SK-N-SH (cell line): Measurements from ENCODE around the gene SPINK4. TPM values are rescaled to one million over a fixed set of nuclear protein-coding genes. Genes with fewer than 3 reads are reported as not detected.
A peak's percentile ranks its signal among the peaks of the same experiment; 100 is the strongest.

Experiments used
- CTCF ChIA-PET: fragments of 300-600, 350-600 bp; formaldehyde crosslinking; extraction: SDS; loops from one replicate; lab custom pipeline; 2021; lab: Yijun Ruan, JAX
- POLR2A ChIA-PET: fragments of 350-600 bp; sonication (Branson Sonifier 250); formaldehyde crosslinking; extraction: SDS; loops from one replicate; lab custom pipeline; 2020; ENCODE audit warnings: antibody characterized with exemption, inconsistent platforms; lab: Yijun Ruan, JAX
- DNase-seq: peaks from one replicate; pipeline ENCODE4 v3.0.0; 2012
- H2AFZ ChIP-seq: fragments of 200-600 bp; sonication (generic); 2 replicates; pipeline ENCODE4 v1.8.1; 2016; ENCODE audit warnings: antibody characterized with exemption, mild to moderate bottlenecking, low read depth
- H3F3A ChIP-seq: fragments of 200-600 bp; sonication (generic); replicated peaks from 2 replicates; pipeline ENCODE3; 2016; ENCODE audit warnings: antibody characterized with exemption, mild to moderate bottlenecking; ENCODE audit not compliant: insufficient read depth
- H3K27ac ChIP-seq, 2 experiments: fragments of 200-500 bp in 1 of 2; fragments of 200-600 bp in 1 of 2; sonication (Bioruptor generic) in 1 of 2; sonication (generic), shearing (Covaris generic) in 1 of 2; 2 replicates each; pipeline versions ENCODE4 v1.5.1 to v1.6.1; 2014 to 2016; ENCODE audit warnings: low read depth in 2 of 2, inconsistent platforms in 1 of 2, low read length in 1 of 2, mild to moderate bottlenecking in 1 of 2, mixed read lengths in 1 of 2
- H3K27me3 ChIP-seq: fragments of 200-600 bp; sonication (generic), shearing (Covaris generic); 2 replicates; pipeline ENCODE4 v1.6.1; 2016; ENCODE audit warnings: mixed run types; ENCODE audit not compliant: insufficient read depth
- H3K36me3 ChIP-seq, 2 experiments: fragments of 200-500 bp in 1 of 2; fragments of 200-600 bp in 1 of 2; sonication (Bioruptor generic) in 1 of 2; sonication (generic) in 1 of 2; replicated peaks in 1 of 2; 2 replicates each; pipeline versions ENCODE3 to v1.5.1; 2014 to 2016; ENCODE audit warnings: low read length in 1 of 2, mild to moderate bottlenecking in 1 of 2; ENCODE audit not compliant: insufficient read depth in 2 of 2, control insufficient read depth in 1 of 2
- H3K4me1 ChIP-seq, 2 experiments: fragments of 200-500 bp in 1 of 2; fragments of 200-600 bp in 1 of 2; sonication (Bioruptor generic) in 1 of 2; sonication (generic), shearing (Covaris generic) in 1 of 2; 2 replicates each; pipeline versions ENCODE4 v1.5.1 to v1.6.1; 2014 to 2016; ENCODE audit warnings: low read depth in 1 of 2, low read length in 1 of 2, mixed run types in 1 of 2; ENCODE audit not compliant: insufficient read depth in 2 of 2, control insufficient read depth in 1 of 2
- H3K4me2 ChIP-seq: fragments of 200-600 bp; sonication (generic), shearing (Covaris generic); 2 replicates; pipeline ENCODE4 v1.6.1; 2017; ENCODE audit warnings: mixed run types
- H3K4me3 ChIP-seq, 2 experiments: fragments of 200-500 bp in 1 of 2; fragments of 200-600 bp in 1 of 2; sonication (Bioruptor generic) in 1 of 2; sonication (generic), shearing (Covaris generic) in 1 of 2; 2 replicates each; pipeline versions ENCODE4 v1.5.1 to v1.8.1; 2014 to 2016; ENCODE audit warnings: low read depth in 2 of 2, inconsistent platforms in 1 of 2, low read length in 1 of 2, mild to moderate bottlenecking in 1 of 2, mixed read lengths in 1 of 2, moderate library complexity in 1 of 2
- H3K79me2 ChIP-seq: fragments of 200-600 bp; sonication (generic); 2 replicates; pipeline ENCODE4 v1.8.1; 2017; ENCODE audit warnings: mild to moderate bottlenecking; ENCODE audit not compliant: insufficient read depth
- H3K9ac ChIP-seq: fragments of 200-600 bp; sonication (generic); 2 replicates; pipeline ENCODE4 v1.6.1; 2017; ENCODE audit warnings: mixed run types
- H3K9me2 ChIP-seq: fragments of 200-600 bp; sonication (generic); 2 replicates; pipeline ENCODE4 v1.6.1; 2017; ENCODE audit warnings: mixed run types
- H3K9me3 ChIP-seq: fragments of 200-600 bp; sonication (generic); 2 replicates; pipeline ENCODE4 v1.6.1; 2017; ENCODE audit warnings: mixed run types, mild to moderate bottlenecking, moderate library complexity
- H4K20me1 ChIP-seq: fragments of 200-600 bp; sonication (generic); 2 replicates; pipeline ENCODE4 v1.6.1; 2017; ENCODE audit warnings: mild to moderate bottlenecking, mixed run types; ENCODE audit not compliant: insufficient read depth
- CTCF ChIP-seq: fragments of 200-600 bp; sonication (generic); IDR thresholded peaks from 2 replicates; pipeline ENCODE4 v1.6.1; 2017; ENCODE audit warnings: antibody characterized with exemption, mild to moderate bottlenecking, moderate library complexity
- FOSL2 ChIP-seq: IDR thresholded peaks from 2 replicates; pipeline ENCODE4 v1.4.0; 2012; ENCODE audit warnings: low read depth, mild to moderate bottlenecking, moderate library complexity, borderline replicate concordance
- GATA2 ChIP-seq: sonication (generic); formaldehyde crosslinking; IDR thresholded peaks from 2 replicates; pipeline ENCODE4 v1.5.0; 2020; ENCODE audit warnings: mild to moderate bottlenecking, missing genetic modification reagents
- JUND ChIP-seq: IDR thresholded peaks from 2 replicates; pipeline ENCODE4 v1.4.0; 2012
- MAX ChIP-seq: IDR thresholded peaks from 2 replicates; pipeline ENCODE4 v1.4.0; 2012; ENCODE audit warnings: low read depth
- MXI1 ChIP-seq: IDR thresholded peaks from 2 replicates; pipeline ENCODE4 v1.6.1; 2012; ENCODE audit warnings: mild to moderate bottlenecking, low read depth, low read length, improper control_type of control experiment
- NFIC ChIP-seq: IDR thresholded peaks from 2 replicates; pipeline ENCODE4 v1.4.0; 2012; ENCODE audit warnings: borderline replicate concordance
- POLR2AphosphoS5 ChIP-seq: IDR thresholded peaks from 2 replicates; pipeline ENCODE4 v1.6.1; 2012; ENCODE audit warnings: low read depth, low read length
- RAD21 ChIP-seq: IDR thresholded peaks from 2 replicates; pipeline ENCODE4 v1.6.1; 2012; ENCODE audit warnings: mild to moderate bottlenecking, low read length
- RCOR1 ChIP-seq: fragments of 150-350 bp; IDR thresholded peaks from 2 replicates; pipeline ENCODE4 v1.6.1; 2017; ENCODE audit warnings: antibody characterized with exemption, low read length
- RFX5 ChIP-seq: IDR thresholded peaks from 2 replicates; pipeline ENCODE4 v1.6.1; 2012; ENCODE audit warnings: mild to moderate bottlenecking, improper control_type of control experiment, low read length
- SMC3 ChIP-seq: IDR thresholded peaks from 2 replicates; pipeline ENCODE4 v1.6.1; 2012; ENCODE audit warnings: low read depth, low read length, improper control_type of control experiment
- TAF1 ChIP-seq: IDR thresholded peaks from 2 replicates; pipeline ENCODE4 v1.6.1; 2012; ENCODE audit warnings: low read depth, mild to moderate bottlenecking, low read length, moderate library complexity, borderline replicate concordance
- TCF12 ChIP-seq: IDR thresholded peaks from 2 replicates; pipeline ENCODE4 v1.4.0; 2012
- TEAD4 ChIP-seq: IDR thresholded peaks from 2 replicates; pipeline ENCODE4 v1.4.0; 2012; ENCODE audit warnings: mild to moderate bottlenecking, borderline replicate concordance; ENCODE audit not compliant: insufficient read depth
- USF1 ChIP-seq: IDR thresholded peaks from 2 replicates; pipeline ENCODE4 v1.4.0; 2012; ENCODE audit warnings: low read depth, borderline replicate concordance
- USF2 ChIP-seq: fragments of 150-350 bp; IDR thresholded peaks from 2 replicates; pipeline ENCODE4 v1.6.1; 2017; ENCODE audit warnings: antibody characterized with exemption, low read length, low read depth, borderline replicate concordance
- YY1 ChIP-seq: IDR thresholded peaks from 2 replicates; pipeline ENCODE4 v1.4.0; 2012; ENCODE audit warnings: low read depth, mild to moderate bottlenecking
- WGBS: methylation state at CpG from one replicate; pipeline ENCODE4 v1.1.6; 2017; ENCODE audit warnings: low lambda C conversion rate; 5-methylcytosine and 5-hydroxymethylcytosine counted together
- polyA plus RNA-seq, 3 experiments: library from polyadenylated mRNA; depleted of rRNA; stranded (reverse); fragments of >200 nt; gene quantifications; 2 replicates each; pipeline ENCODE4 v1.2.3, GENCODE V29; 2012

SPINK4 gene
- polyA plus RNA-seq, 1 of the 3 experiments (the other 2 are of a cell fraction), result not detected

GRCh38 chr9:33288235-33288634 lies 48.3 kb downstream of the SPINK4 start:
- TF ChIP-seq TAF1 (no peak), TCF12 (no peak), FOSL2 (no peak), RAD21 (no peak)
- 95% methylated on average over 4 of the region's 4 CpGs for WGBS
- Histone ChIP-seq H3K79me2 (peaks cover 28% of the 10 kb centered on the region), H3K9me2 (no peaks in the 10 kb centered on the region), H3K9me3 (no peaks in the 10 kb centered on the region), H3K4me3 (no peak overlapping the region), H4K20me1 (no peaks in the 10 kb centered on the region), H3K4me2 (no peak overlapping the region), H3K9ac (no peak overlapping the region), H3K36me3 (peaks cover 15 to 25% of the 10 kb centered on the region in 2 experiments), H3K4me1 (peaks cover 0 to 11% of the 10 kb centered on the region in 2 experiments; a peak in 2 of 4 replicates), H3K27ac (no peak overlapping the region), H2AFZ (no peak overlapping the region), H3K27me3 (no peaks in the 10 kb centered on the region), H3F3A (peaks cover 25% of the 10 kb centered on the region)
- ChIA-PET CTCF (interaction anchor here (1.0 to 2.2 kb wide), 9 partner anchors 8 to 178 kb away, joined by 3 to 11 read pairs (median 7); partner anchors contain the start of genes BAG1 and CHMP5), POLR2A (no interaction called here)
- no peak for DNase-seq

- peaks cover 19 to 32% of the 10 kb centered on the region in 2 experiments for H3K36me3 ChIP-seq
- no peaks in the 10 kb centered on the region for H3K9me3 ChIP-seq
- CTCF ChIA-PET, result no interaction called here
- POLR2A ChIA-PET, result interaction anchor here (2.1 kb wide), 1 partner anchor 25 kb away, joined by 10 read pairs; the partner anchor contains the start of genes BAG1 and CHMP5
- H4K20me1 ChIP-seq, result no peaks in the 10 kb centered on the region
- peak overlapping the region; percentile 60; the same call in 1 of the 2 replicates for H3K4me2 ChIP-seq
- peak overlapping the region; percentile 84; the same call in 1 of the 2 replicates for H3K9ac ChIP-seq
- TF ChIP-seq RFX5 (no peak), USF2 (no peak), NFIC (no peak), MAX (no peak), CTCF (no peak), USF1 (no peak), MXI1 (no peak), YY1 (no peak), SMC3 (no peak), POLR2AphosphoS5 (no peak), JUND (no peak), RCOR1 (no peak), GATA2 (CRISPR knock-in tag) (no peak), TEAD4 (no peak)
- H3K4me1 ChIP-seq, result peaks cover 0 to 11% of the 10 kb centered on the region in 2 experiments; a peak in 2 of 4 replicates
- no peak overlapping the region for H2AFZ ChIP-seq
- H3F3A ChIP-seq, result peaks cover 22% of the 10 kb centered on the region
- peaks cover 36% of the 10 kb centered on the region for H3K79me2 ChIP-seq
- H3K9me2 ChIP-seq, result no peaks in the 10 kb centered on the region
- DNase-seq, result no peak
- H3K27ac ChIP-seq, result no peak overlapping the region; a peak in 2 of 4 replicates
- no peaks in the 10 kb centered on the region for H3K27me3 ChIP-seq
- no peak overlapping the region for H3K4me3 ChIP-seq
- 90% methylated on average over 3 of the region's 14 CpGs for WGBS
These were observed 49.0 kb downstream of the SPINK4 start for GRCh38 chr9:33288828-33289483.
